ENCODE data around the gene SLC45A2. TPM values are rescaled to one million over a fixed set of nuclear protein-coding genes. Genes with fewer than 3 reads are reported as not detected.
A peak's percentile ranks its signal among the peaks of the same experiment; 100 is the strongest.

Gene SLC45A2
- total RNA-seq, 1 experiment from 2014 or later = not detected

DNA sequence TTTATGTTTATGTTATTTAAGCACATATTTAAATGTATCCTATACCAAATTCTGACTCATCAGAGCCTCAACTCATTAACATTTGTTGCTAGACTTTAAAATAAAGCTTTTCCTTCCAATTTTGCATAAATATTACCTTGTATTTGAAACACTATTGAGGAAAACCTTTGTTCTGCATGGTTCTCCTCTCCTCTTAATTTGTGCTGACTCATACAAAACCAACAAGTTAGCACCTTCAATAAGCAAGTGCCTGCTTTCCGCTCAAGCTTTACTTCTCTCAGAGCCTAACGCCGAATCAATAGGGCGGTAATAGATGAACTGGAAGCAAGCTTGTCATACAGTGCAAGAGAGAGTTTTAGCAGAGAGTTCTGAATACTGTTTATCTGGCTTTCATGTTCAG is 15.5 kb upstream of the SLC45A2 start (continued):
- TF ChIP-seq, protein P1, sequence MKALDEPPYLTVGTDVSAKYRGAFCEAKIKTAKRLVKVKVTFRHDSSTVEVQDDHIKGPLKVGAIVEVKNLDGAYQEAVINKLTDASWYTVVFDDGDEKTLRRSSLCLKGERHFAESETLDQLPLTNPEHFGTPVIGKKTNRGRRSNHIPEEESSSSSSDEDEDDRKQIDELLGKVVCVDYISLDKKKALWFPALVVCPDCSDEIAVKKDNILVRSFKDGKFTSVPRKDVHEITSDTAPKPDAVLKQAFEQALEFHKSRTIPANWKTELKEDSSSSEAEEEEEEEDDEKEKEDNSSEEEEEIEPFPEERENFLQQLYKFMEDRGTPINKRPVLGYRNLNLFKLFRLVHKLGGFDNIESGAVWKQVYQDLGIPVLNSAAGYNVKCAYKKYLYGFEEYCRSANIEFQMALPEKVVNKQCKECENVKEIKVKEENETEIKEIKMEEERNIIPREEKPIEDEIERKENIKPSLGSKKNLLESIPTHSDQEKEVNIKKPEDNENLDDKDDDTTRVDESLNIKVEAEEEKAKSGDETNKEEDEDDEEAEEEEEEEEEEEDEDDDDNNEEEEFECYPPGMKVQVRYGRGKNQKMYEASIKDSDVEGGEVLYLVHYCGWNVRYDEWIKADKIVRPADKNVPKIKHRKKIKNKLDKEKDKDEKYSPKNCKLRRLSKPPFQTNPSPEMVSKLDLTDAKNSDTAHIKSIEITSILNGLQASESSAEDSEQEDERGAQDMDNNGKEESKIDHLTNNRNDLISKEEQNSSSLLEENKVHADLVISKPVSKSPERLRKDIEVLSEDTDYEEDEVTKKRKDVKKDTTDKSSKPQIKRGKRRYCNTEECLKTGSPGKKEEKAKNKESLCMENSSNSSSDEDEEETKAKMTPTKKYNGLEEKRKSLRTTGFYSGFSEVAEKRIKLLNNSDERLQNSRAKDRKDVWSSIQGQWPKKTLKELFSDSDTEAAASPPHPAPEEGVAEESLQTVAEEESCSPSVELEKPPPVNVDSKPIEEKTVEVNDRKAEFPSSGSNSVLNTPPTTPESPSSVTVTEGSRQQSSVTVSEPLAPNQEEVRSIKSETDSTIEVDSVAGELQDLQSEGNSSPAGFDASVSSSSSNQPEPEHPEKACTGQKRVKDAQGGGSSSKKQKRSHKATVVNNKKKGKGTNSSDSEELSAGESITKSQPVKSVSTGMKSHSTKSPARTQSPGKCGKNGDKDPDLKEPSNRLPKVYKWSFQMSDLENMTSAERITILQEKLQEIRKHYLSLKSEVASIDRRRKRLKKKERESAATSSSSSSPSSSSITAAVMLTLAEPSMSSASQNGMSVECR (CRISPR knock-in tag; IDR thresholded peaks at IDR 0.05; ENCODE audit: borderline replicate concordance) = no peak
- TF ChIP-seq PRRX2 (CRISPR knock-in tag; IDR thresholded peaks at IDR 0.05) = no peak
- TF ChIP-seq, protein P2, sequence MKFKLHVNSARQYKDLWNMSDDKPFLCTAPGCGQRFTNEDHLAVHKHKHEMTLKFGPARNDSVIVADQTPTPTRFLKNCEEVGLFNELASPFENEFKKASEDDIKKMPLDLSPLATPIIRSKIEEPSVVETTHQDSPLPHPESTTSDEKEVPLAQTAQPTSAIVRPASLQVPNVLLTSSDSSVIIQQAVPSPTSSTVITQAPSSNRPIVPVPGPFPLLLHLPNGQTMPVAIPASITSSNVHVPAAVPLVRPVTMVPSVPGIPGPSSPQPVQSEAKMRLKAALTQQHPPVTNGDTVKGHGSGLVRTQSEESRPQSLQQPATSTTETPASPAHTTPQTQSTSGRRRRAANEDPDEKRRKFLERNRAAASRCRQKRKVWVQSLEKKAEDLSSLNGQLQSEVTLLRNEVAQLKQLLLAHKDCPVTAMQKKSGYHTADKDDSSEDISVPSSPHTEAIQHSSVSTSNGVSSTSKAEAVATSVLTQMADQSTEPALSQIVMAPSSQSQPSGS (CRISPR knock-in tag; IDR thresholded peaks at IDR 0.05; ENCODE audit: borderline replicate concordance, low read depth) = no peak
- TF ChIP-seq ZNF671 (CRISPR knock-in tag; IDR thresholded peaks at IDR 0.05) = no peak
- no peak for TF ChIP-seq ZNF219 (CRISPR knock-in tag; IDR thresholded peaks at IDR 0.05; ENCODE audit: borderline replicate concordance)
- no peak for TF ChIP-seq EMX1 (CRISPR knock-in tag; IDR thresholded peaks at IDR 0.05)
- no peak for TF ChIP-seq USF2 (CRISPR knock-in tag; IDR thresholded peaks at IDR 0.05)
- TF ChIP-seq HMGA2 (CRISPR knock-in tag; IDR thresholded peaks at IDR 0.05) = no peak
- TF ChIP-seq ETV6 (CRISPR knock-in tag; IDR thresholded peaks at IDR 0.05) = no peak
- TF ChIP-seq RELA (CRISPR knock-in tag; IDR thresholded peaks at IDR 0.05; ENCODE audit: borderline replicate concordance) = no peak
- TF ChIP-seq, protein P3, sequence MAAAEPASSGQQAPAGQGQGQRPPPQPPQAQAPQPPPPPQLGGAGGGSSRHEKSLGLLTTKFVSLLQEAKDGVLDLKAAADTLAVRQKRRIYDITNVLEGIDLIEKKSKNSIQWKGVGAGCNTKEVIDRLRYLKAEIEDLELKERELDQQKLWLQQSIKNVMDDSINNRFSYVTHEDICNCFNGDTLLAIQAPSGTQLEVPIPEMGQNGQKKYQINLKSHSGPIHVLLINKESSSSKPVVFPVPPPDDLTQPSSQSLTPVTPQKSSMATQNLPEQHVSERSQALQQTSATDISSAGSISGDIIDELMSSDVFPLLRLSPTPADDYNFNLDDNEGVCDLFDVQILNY (CRISPR knock-in tag; IDR thresholded peaks at IDR 0.05) = no peak
- no peak for TF ChIP-seq KAT7 (CRISPR knock-in tag; IDR thresholded peaks at IDR 0.05; ENCODE audit: borderline replicate concordance)
- TF ChIP-seq E2F1 (CRISPR knock-in tag; IDR thresholded peaks at IDR 0.05) = no peak
- no peak for TF ChIP-seq NR2C2 (CRISPR knock-in tag; IDR thresholded peaks at IDR 0.05)
- TF ChIP-seq NR3C1 (CRISPR knock-in tag; conservative IDR thresholded peaks at IDR 0.05; ENCODE audit: low read depth) = no peak
- no peak for TF ChIP-seq ELF4 (CRISPR knock-in tag; IDR thresholded peaks at IDR 0.05; ENCODE audit: low read depth)

GRCh38 chr5:33997331-33997983 is 13.0 kb upstream of the SLC45A2 start:
- Mint-ChIP-seq H3K9me3 (no peaks in the 10 kb centered on the region), H3K27ac (peak overlapping the region; percentile 73; the same call in 1 of the 2 replicates), H3K27me3 (ENCODE audit: low read depth) (no peaks in the 10 kb centered on the region), H3K4me3 (no peak overlapping the region), H3K4me1 (peaks cover 31% of the 10 kb centered on the region), H3K36me3 (peaks cover 5% of the 10 kb centered on the region)
- TF ChIP-seq SMAD3 (CRISPR knock-in tag; IDR thresholded peaks at IDR 0.05; ENCODE audit: borderline replicate concordance) (no peak), CTCF (IDR thresholded peaks at IDR 0.05) (peak; percentile 24; the same call in 1 of the 2 replicates)
- no peak for DNase-seq (ENCODE audit: low spot score)
- ChIA-PET POLR2A (interaction anchor here (0.7 kb wide), 1 partner anchor 41 kb away, joined by 3 read pairs; no protein-coding TSS in a partner anchor), CTCF (interaction anchor here (0.7 to 2.8 kb wide), 8 partner anchors 11 to 191 kb away, joined by 3 to 12 read pairs (median 5); partner anchors contain the start of gene AMACR)
- peak; percentile 81 for ATAC-seq

All from WTC11 (cell line).